HEK293T (cell line): Measurements from ENCODE around the gene STARD8.

ENCODE experiments used
- ARNT ChIP-seq: fragments of 450-650 bp; IDR thresholded peaks from 2 replicates; pipeline ENCODE4 v1.6.1; 2017; ENCODE audit warnings: mild to moderate bottlenecking
- BHLHE40 ChIP-seq: fragments of 450-650 bp; IDR thresholded peaks from 2 replicates; pipeline ENCODE4 v1.6.1; 2016; ENCODE audit warnings: mild to moderate bottlenecking, moderate library complexity, borderline replicate concordance
- CTBP1 ChIP-seq: fragments of 450-650 bp; IDR thresholded peaks from 2 replicates; pipeline ENCODE4 v1.6.1; 2016; ENCODE audit warnings: borderline replicate concordance
- FOXA1 ChIP-seq: fragments of 450-650 bp; IDR thresholded peaks from 2 replicates; pipeline ENCODE4 v1.6.1; 2016; ENCODE audit warnings: mild to moderate bottlenecking
- FOXK2 ChIP-seq: fragments of 450-650 bp; IDR thresholded peaks from 2 replicates; pipeline ENCODE4 v1.6.1; 2016; ENCODE audit warnings: mild to moderate bottlenecking
- FOXM1 ChIP-seq: fragments of 450-650 bp; IDR thresholded peaks from 2 replicates; pipeline ENCODE4 v1.6.1; 2017; ENCODE audit warnings: mild to moderate bottlenecking, borderline replicate concordance
- HDGF ChIP-seq: fragments of 450-650 bp; IDR thresholded peaks from 2 replicates; pipeline ENCODE4 v1.6.1; 2017; ENCODE audit warnings: antibody characterized with exemption, borderline replicate concordance
- PKNOX1 ChIP-seq: fragments of 450-650 bp; IDR thresholded peaks from 2 replicates; pipeline ENCODE4 v1.6.1; 2016
- SP1 ChIP-seq: fragments of 450-650 bp; IDR thresholded peaks from 2 replicates; pipeline ENCODE4 v1.6.1; 2017
- SUZ12 ChIP-seq: fragments of 450-650 bp; IDR thresholded peaks from 2 replicates; pipeline ENCODE4 v1.6.1; 2016; ENCODE audit warnings: mild to moderate bottlenecking
- TARDBP ChIP-seq: fragments of 450-650 bp; IDR thresholded peaks from 2 replicates; pipeline ENCODE4 v1.6.1; 2016
- ZNF384 ChIP-seq: fragments of 450-650 bp; IDR thresholded peaks from 2 replicates; pipeline ENCODE4 v1.6.1; 2016

- no peak for TF ChIP-seq FOXM1
- no peak for TF ChIP-seq SP1
- no peak for TF ChIP-seq BHLHE40
- TF ChIP-seq CTBP1, result no peak
- no peak for TF ChIP-seq ARNT
- TF ChIP-seq FOXA1, result no peak
- TF ChIP-seq TARDBP, result no peak
- TF ChIP-seq PKNOX1, result no peak
- no peak for TF ChIP-seq ZNF384
- no peak for TF ChIP-seq HDGF
- TF ChIP-seq FOXK2, result no peak
- no peak for TF ChIP-seq SUZ12
These were observed at the start of gene STARD8 for GRCh38 chrX:68647156-68647957.
